Mesendoderm (in vitro differentiated cells): ENCODE measurements around the gene C14orf180.

Source experiments
- DNase-seq: peaks from one replicate; pipeline ENCODE4 v3.0.0; 2013
- H2AK5ac ChIP-seq: 2 replicates; pipeline ENCODE4 v1.6.1; 2013; ENCODE audit warnings: low read length, inconsistent platforms
- H2BK120ac ChIP-seq: 2 replicates; pipeline ENCODE4 v1.6.1; 2013; ENCODE audit warnings: low read depth, mild to moderate bottlenecking, low read length, moderate library complexity, mixed read lengths
- H2BK15ac ChIP-seq: replicated peaks from 2 replicates; pipeline ENCODE4 v1.6.1; 2013; ENCODE audit warnings: low read depth, mild to moderate bottlenecking, moderate library complexity
- H2BK5ac ChIP-seq: 2 replicates; pipeline ENCODE4 v1.6.1; 2013; ENCODE audit warnings: low read length, inconsistent platforms
- H3K18ac ChIP-seq: 2 replicates; pipeline ENCODE4 v1.6.1; 2013; ENCODE audit warnings: mild to moderate bottlenecking, low read length, mixed read lengths
- H3K23ac ChIP-seq: one replicate; pipeline ENCODE4 v1.6.1; 2013; ENCODE audit warnings: low read length
- H3K27ac ChIP-seq: 2 replicates; pipeline ENCODE4 v1.5.1; 2013; ENCODE audit warnings: low read depth, mild to moderate bottlenecking, inconsistent platforms, low read length, moderate library complexity
- H3K27me3 ChIP-seq: 2 replicates; pipeline ENCODE4 v1.6.1; 2013; ENCODE audit warnings: low read length, control low read depth, mild to moderate bottlenecking, inconsistent platforms; ENCODE audit not compliant: insufficient read depth, poor library complexity
- H3K36me3 ChIP-seq: 2 replicates; pipeline ENCODE4 v1.6.1; 2013; ENCODE audit warnings: low read length, inconsistent platforms; ENCODE audit not compliant: control insufficient read depth, insufficient read depth
- H3K4ac ChIP-seq: one replicate; pipeline ENCODE4 v1.6.1; 2013; ENCODE audit warnings: low read depth, mild to moderate bottlenecking, low read length, moderate library complexity
- H3K4me1 ChIP-seq: 2 replicates; pipeline ENCODE4 v1.6.1; 2013; ENCODE audit warnings: low read depth, low read length, inconsistent platforms; ENCODE audit not compliant: control insufficient read depth
- H3K4me2 ChIP-seq: 2 replicates; pipeline ENCODE4 v1.6.1; 2013; ENCODE audit warnings: low read length
- H3K4me3 ChIP-seq: 2 replicates; pipeline ENCODE4 v1.5.1; 2013; ENCODE audit warnings: mild to moderate bottlenecking, low read length
- H3K56ac ChIP-seq: one replicate; pipeline ENCODE4 v1.6.1; 2013; ENCODE audit warnings: low read length
- H3K79me1 ChIP-seq: 2 replicates; pipeline ENCODE4 v1.6.1; 2013; ENCODE audit warnings: low read length, inconsistent platforms
- H3K79me2 ChIP-seq: 2 replicates; pipeline ENCODE4 v1.6.1; 2013; ENCODE audit warnings: mild to moderate bottlenecking, low read length; ENCODE audit not compliant: control insufficient read depth, insufficient read depth
- H3K9ac ChIP-seq: 2 replicates; pipeline ENCODE4 v1.6.1; 2013; ENCODE audit warnings: low read length, inconsistent platforms
- H4K5ac ChIP-seq: one replicate; pipeline ENCODE4 v1.6.1; 2013; ENCODE audit warnings: low read length
- H4K8ac ChIP-seq: one replicate; pipeline ENCODE4 v1.6.1; 2013; ENCODE audit warnings: low read depth, mild to moderate bottlenecking, control low read depth, low read length, moderate library complexity
- WGBS: extraction: QIAGEN DNeasy Blood & Tissue Kit; methylation state at CpG from one replicate; pipeline ENCODE4 v1.1.7; 2013; ENCODE audit warnings: low lambda C conversion rate, missing lambda C conversion rate; ENCODE audit not compliant: insufficient coverage; ENCODE audit errors: extremely low coverage; 5-methylcytosine and 5-hydroxymethylcytosine counted together

The C14orf180 gene

DNA sequence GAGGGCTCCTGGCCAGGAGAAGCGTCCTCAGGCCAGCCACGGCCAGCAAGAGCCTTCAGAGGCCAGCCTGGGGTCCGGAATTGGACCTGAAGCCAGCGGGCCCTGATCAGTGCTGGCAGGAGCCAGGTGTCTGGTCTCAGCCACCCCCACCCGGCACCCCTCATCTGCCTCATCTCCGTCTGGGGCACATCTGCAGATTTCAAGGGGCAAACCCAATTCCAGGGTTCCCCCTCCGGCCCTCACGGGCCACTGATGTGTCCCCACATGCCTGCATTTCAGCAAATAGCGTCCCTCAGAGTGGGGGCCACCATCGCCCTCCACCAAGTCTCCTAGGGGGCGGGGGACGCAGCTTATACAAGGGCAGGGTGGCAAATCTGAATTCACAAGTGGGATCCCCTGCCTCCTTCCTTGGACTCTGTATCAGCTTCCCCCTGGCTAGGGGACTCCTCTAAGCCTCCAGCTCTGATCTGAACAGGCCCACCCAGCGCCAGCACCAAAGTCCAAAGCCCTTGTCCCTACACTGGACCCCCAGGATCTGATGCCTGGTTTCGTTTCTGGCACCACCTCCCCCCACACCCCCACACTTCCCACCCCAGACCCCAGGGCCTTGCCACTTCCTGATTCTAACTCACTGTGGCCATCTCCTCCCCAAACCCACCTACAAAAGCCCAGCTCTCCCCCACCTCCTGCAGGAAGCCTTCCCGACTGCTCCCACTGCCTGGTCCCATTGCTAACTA is 14.9 kb downstream of the C14orf180 start:
- Histone ChIP-seq H2AK5ac (no peak overlapping the region), H2BK120ac (no peak overlapping the region), H3K18ac (no peak overlapping the region), H3K23ac (no peak overlapping the region), H3K79me2 (no peaks in the 10 kb centered on the region), H3K4ac (no peak overlapping the region), H3K79me1 (no peaks in the 10 kb centered on the region), H2BK5ac (no peak overlapping the region), H3K56ac (no peak overlapping the region), H3K27ac (no peak overlapping the region), H3K4me2 (no peak overlapping the region), H3K4me1 (no peaks in the 10 kb centered on the region), H4K8ac (no peak overlapping the region), H3K4me3 (no peak overlapping the region), H3K9ac (no peak overlapping the region), H3K27me3 (no peaks in the 10 kb centered on the region), H3K36me3 (no peaks in the 10 kb centered on the region), H4K5ac (no peak overlapping the region), H2BK15ac (no peak overlapping the region)
- WGBS: no CpG with 5 or more reads among the region's 15 CpGs
- no peak for DNase-seq

- Histone ChIP-seq H3K9ac (no peak overlapping the region), H3K27me3 (no peaks in the 10 kb centered on the region), H3K4me3 (no peak overlapping the region), H4K5ac (no peak overlapping the region), H3K79me2 (no peaks in the 10 kb centered on the region), H3K4me1 (no peaks in the 10 kb centered on the region), H3K27ac (no peak overlapping the region), H2BK5ac (no peak overlapping the region), H3K79me1 (no peaks in the 10 kb centered on the region), H3K56ac (no peak overlapping the region), H2AK5ac (no peak overlapping the region), H2BK120ac (no peak overlapping the region), H3K36me3 (no peaks in the 10 kb centered on the region), H3K4me2 (no peak overlapping the region), H3K4ac (no peak overlapping the region), H3K18ac (no peak overlapping the region), H2BK15ac (no peak overlapping the region), H3K23ac (no peak overlapping the region), H4K8ac (no peak overlapping the region)
- no peak for DNase-seq
- no CpG with 5 or more reads among the region's 14 CpGs for WGBS
Measured at GRCh38 chr14:104595116-104595675, 15.6 kb downstream of the C14orf180 start.

DNA sequence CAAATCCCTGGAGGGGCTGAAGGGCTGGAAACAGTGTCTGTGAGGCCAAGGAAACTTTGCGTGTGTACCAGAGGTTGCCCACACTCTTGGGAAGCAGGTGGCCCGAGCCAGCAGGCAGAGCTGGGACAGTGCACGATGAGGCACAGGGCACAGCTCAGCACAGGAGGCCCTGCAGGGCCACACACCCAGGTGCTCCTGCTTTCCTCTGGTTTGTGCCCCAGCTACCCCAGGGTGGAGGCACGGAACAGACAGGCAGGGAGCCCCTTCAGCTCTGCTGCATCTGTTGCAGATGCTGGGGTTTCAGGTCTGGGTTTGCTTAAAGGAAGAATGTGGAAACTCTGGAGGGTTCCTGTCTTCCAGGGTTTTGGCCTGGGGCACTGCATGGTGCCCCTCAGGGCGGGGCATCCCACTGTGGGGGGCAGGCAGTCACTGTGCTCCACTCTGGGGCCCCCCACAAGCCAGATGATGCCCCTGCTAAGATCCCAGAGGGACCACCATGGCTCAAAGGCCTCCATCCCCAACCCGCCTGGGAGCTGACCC is 16.4 kb downstream of the C14orf180 start:
- no peak overlapping the region for H2BK15ac ChIP-seq
- no peaks in the 10 kb centered on the region for H3K4me1 ChIP-seq
- no peak overlapping the region for H3K56ac ChIP-seq
- no peak for DNase-seq
- H2BK5ac ChIP-seq: no peak overlapping the region
- H3K79me2 ChIP-seq: no peaks in the 10 kb centered on the region
- no peak overlapping the region for H2BK120ac ChIP-seq
- no peak overlapping the region for H3K4me3 ChIP-seq
- H3K18ac ChIP-seq: no peak overlapping the region
- H4K5ac ChIP-seq: no peak overlapping the region
- H3K9ac ChIP-seq: no peak overlapping the region
- H3K27me3 ChIP-seq: no peaks in the 10 kb centered on the region
- no peak overlapping the region for H3K27ac ChIP-seq
- WGBS: no CpG with 5 or more reads among the region's 6 CpGs
- H3K4ac ChIP-seq: no peak overlapping the region
- H3K23ac ChIP-seq: no peak overlapping the region
- H3K4me2 ChIP-seq: no peak overlapping the region
- no peak overlapping the region for H2AK5ac ChIP-seq
- no peak overlapping the region for H4K8ac ChIP-seq
- H3K36me3 ChIP-seq: no peaks in the 10 kb centered on the region
- no peaks in the 10 kb centered on the region for H3K79me1 ChIP-seq

GRCh38 chr14:104596451-104596918 is 16.9 kb downstream of the C14orf180 start:
- Histone ChIP-seq H4K8ac (no peak overlapping the region), H3K79me2 (no peaks in the 10 kb centered on the region), H3K9ac (no peak overlapping the region), H3K18ac (no peak overlapping the region), H4K5ac (no peak overlapping the region), H3K4me2 (no peak overlapping the region), H3K36me3 (no peaks in the 10 kb centered on the region), H3K27ac (no peak overlapping the region), H3K27me3 (no peaks in the 10 kb centered on the region), H2BK5ac (no peak overlapping the region), H2BK15ac (no peak overlapping the region), H2BK120ac (no peak overlapping the region), H3K56ac (no peak overlapping the region), H3K79me1 (no peaks in the 10 kb centered on the region), H2AK5ac (no peak overlapping the region), H3K23ac (no peak overlapping the region), H3K4ac (no peak overlapping the region), H3K4me3 (no peak overlapping the region), H3K4me1 (no peaks in the 10 kb centered on the region)
- WGBS: no CpG with 5 or more reads among the region's 11 CpGs
- no peak for DNase-seq

DNA sequence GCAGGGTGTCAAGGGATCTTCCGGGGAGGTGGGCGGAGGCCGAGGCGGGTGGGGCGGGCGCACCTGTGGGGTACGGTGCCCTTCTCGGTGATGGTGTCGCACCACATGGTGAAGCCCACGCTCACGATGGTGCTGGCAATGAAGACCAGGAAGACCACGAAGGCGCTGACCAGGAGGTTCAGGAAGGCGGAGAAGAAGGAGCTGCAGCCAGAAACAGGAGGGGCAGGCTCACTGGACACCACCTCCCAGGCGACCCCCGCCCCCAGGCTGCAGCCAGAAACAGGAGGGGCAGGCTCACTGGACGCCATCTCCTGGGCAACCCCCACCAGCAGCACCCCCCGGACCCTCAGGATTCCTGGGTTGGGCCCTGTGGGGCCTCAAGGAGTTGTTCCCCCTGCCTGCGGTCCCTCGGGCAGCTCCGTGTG is 17.4 kb downstream of the C14orf180 start:
- Histone ChIP-seq H3K9ac (no peak overlapping the region), H3K79me1 (no peaks in the 10 kb centered on the region), H3K4me3 (no peak overlapping the region), H3K23ac (no peak overlapping the region), H2BK120ac (no peak overlapping the region), H3K36me3 (no peaks in the 10 kb centered on the region), H2AK5ac (no peak overlapping the region), H3K4me1 (no peaks in the 10 kb centered on the region), H3K27me3 (no peaks in the 10 kb centered on the region), H2BK5ac (no peak overlapping the region), H3K27ac (no peak overlapping the region), H4K5ac (no peak overlapping the region), H3K4ac (no peak overlapping the region), H4K8ac (no peak overlapping the region), H3K79me2 (no peaks in the 10 kb centered on the region), H2BK15ac (no peak overlapping the region), H3K56ac (no peak overlapping the region), H3K4me2 (no peak overlapping the region), H3K18ac (no peak overlapping the region)
- no peak for DNase-seq
- no CpG with 5 or more reads among the region's 21 CpGs for WGBS
